Measurements from ENCODE around the gene CDC16. TPM values are rescaled to one million over a fixed set of nuclear protein-coding genes. Genes with fewer than 3 reads are reported as not detected.

CDC16 gene
- total RNA-seq, 1 donor from 2014 or later: 51.8 TPM

GRCh38 chr13:114318624-114319023 is 83.9 kb downstream of the CDC16 start:
- peaks cover 1% of the 10 kb centered on the region for H3K36me3 ChIP-seq (ENCODE audit: control insufficient read depth, insufficient read depth, low read length)
- no peak for DNase-seq (ENCODE audit: low read depth)
- TF ChIP-seq, protein P1, sequence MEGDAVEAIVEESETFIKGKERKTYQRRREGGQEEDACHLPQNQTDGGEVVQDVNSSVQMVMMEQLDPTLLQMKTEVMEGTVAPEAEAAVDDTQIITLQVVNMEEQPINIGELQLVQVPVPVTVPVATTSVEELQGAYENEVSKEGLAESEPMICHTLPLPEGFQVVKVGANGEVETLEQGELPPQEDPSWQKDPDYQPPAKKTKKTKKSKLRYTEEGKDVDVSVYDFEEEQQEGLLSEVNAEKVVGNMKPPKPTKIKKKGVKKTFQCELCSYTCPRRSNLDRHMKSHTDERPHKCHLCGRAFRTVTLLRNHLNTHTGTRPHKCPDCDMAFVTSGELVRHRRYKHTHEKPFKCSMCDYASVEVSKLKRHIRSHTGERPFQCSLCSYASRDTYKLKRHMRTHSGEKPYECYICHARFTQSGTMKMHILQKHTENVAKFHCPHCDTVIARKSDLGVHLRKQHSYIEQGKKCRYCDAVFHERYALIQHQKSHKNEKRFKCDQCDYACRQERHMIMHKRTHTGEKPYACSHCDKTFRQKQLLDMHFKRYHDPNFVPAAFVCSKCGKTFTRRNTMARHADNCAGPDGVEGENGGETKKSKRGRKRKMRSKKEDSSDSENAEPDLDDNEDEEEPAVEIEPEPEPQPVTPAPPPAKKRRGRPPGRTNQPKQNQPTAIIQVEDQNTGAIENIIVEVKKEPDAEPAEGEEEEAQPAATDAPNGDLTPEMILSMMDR (IDR thresholded peaks at IDR 0.05; ENCODE audit: insufficient read depth, low read length, poor library complexity, severe bottlenecking): no peak
- H3K4me3 ChIP-seq (ENCODE audit: low read depth, low read length): no peak overlapping the region
- no peaks in the 10 kb centered on the region for H3K27me3 ChIP-seq (ENCODE audit: control insufficient read depth, insufficient read depth, low read length)

DNA sequence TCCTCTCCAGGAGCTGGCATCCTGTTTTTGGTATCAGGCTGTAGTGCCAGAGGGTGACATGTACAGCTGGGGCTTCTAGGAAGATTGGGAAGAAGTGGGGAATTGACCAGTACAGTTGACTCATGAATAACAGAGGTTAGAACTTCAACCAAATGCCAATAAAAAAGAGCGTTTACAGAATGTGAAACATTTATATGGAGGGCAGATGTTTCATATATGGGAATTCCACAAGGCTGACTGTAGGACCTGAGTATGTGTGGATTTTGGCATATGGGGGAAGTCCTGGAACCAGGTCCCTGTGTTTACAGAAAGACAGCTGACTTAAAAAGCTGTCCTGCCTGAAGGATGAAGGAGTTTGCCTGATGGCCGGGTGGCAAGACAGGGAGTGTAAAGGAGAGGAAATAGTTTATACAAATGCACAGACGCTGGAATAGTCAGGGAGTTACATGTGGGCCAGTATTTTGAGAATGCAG is 84.8 kb downstream of the CDC16 start:
- Histone ChIP-seq H3K36me3 (ENCODE audit: control insufficient read depth, insufficient read depth, low read length) (peaks cover 1% of the 10 kb centered on the region), H3K4me3 (ENCODE audit: low read depth, low read length) (no peak overlapping the region), H3K27me3 (ENCODE audit: control insufficient read depth, insufficient read depth, low read length) (no peaks in the 10 kb centered on the region)
- no peak for DNase-seq (ENCODE audit: low read depth)
- TF ChIP-seq, protein P1 (IDR thresholded peaks at IDR 0.05; ENCODE audit: insufficient read depth, low read length, poor library complexity, severe bottlenecking): no peak

GRCh38 chr13:114320065-114320464 is 85.4 kb downstream of the CDC16 start:
- no peaks in the 10 kb centered on the region for H3K27me3 ChIP-seq (ENCODE audit: control insufficient read depth, insufficient read depth, low read length)
- no peak for DNase-seq (ENCODE audit: low read depth)
- TF ChIP-seq, protein P1 (IDR thresholded peaks at IDR 0.05; ENCODE audit: insufficient read depth, low read length, poor library complexity, severe bottlenecking): no peak
- no peak overlapping the region for H3K4me3 ChIP-seq (ENCODE audit: low read depth, low read length)
- H3K36me3 ChIP-seq (ENCODE audit: control insufficient read depth, insufficient read depth, low read length): peaks cover 1% of the 10 kb centered on the region

DNA sequence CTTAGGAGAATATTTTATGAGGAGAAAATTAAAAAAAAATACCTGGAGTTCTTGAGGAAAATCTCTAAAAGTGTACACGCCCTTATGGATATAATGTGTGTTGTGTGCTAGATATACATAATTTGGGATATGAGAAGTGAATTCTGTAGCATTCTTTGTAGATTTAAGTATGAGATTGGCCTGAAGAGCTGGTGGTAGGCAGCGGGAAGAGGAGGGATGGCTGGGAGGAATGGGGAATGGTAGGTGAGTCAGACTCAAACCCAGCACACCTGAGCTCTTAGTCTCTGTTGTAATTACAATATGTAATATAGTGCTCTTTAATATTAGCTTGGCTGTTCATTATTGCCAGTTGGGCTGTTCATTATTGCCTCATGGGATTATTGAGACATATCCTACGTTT is 86.6 kb downstream of the CDC16 start:
- peaks cover 1% of the 10 kb centered on the region for H3K36me3 ChIP-seq (ENCODE audit: control insufficient read depth, insufficient read depth, low read length)
- no peak overlapping the region for H3K4me3 ChIP-seq (ENCODE audit: low read depth, low read length)
- no peaks in the 10 kb centered on the region for H3K27me3 ChIP-seq (ENCODE audit: control insufficient read depth, insufficient read depth, low read length)
- no peak for DNase-seq (ENCODE audit: low read depth)
- TF ChIP-seq, protein P1 (IDR thresholded peaks at IDR 0.05; ENCODE audit: insufficient read depth, low read length, poor library complexity, severe bottlenecking): no peak

Other genes with a start within 250 kb of the CDC16 start
- 25.4 and 27.0 TPM in 2 replicates for gene RASA3, start 102.3 kb upstream of the CDC16 start, total RNA-seq
- gene CFAP97D2, start 55.6 kb upstream of the CDC16 start, total RNA-seq: not detected in 2 replicates
- 22.5 and 30.7 TPM in 2 replicates for gene UPF3A, start 46.7 kb downstream of the CDC16 start, total RNA-seq
- gene CHAMP1, start 79.6 kb downstream of the CDC16 start, total RNA-seq: 24.0 and 35.7 TPM in 2 replicates

All from kidney epithelial cell (primary cell).